ENCODE data around the gene EEF1AKMT2. TPM values are rescaled to one million over a fixed set of nuclear protein-coding genes. Genes with fewer than 3 reads are reported as not detected.

The EEF1AKMT2 gene
- 19.1 and 19.2 TPM in 2 replicates for total RNA-seq

DNA sequence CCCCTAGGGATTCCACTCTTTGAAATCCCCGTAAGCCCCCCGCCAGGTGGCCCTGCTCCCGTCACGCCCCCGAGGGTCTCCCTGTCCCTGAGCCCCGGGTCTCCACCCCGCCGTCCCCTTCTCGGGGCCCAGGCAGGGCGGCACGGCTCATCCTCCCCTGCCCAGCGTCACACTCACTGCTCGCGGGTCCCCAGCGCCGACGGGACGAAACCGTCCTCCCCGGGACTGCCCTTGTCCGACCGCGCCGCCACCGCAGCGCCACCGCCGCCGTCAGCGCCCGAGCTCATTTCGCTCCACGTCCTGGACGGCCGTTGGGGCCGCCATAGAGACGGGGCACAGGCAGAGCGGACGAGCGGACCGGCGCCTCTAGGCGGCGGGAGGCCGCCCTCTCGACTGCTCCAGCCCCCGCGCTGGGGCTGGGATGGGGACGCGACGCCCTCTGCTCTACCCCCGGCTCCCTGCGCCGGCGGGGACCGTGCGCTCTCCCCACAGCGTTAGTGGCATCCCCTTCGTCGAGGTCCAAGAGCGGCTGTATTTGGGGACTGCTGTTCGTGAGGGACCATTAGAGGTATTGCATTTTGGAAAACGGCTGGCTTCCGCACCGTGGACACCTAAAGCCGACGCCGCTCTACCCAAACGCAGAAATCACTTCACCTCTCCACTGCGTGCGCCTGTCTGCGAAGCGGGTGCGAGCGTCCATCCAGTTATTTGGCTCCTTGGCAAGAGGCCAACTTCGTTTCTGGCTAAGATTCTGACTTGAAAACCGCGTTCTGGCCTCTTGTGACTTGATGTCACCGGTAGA lies at the start of gene EEF1AKMT2:
EEF1AKMT2 (minus strand) TSS at position 341 of the 802 bp plus-strand sequence; CDS start at position 287, 54 bp downstream.

DNA sequence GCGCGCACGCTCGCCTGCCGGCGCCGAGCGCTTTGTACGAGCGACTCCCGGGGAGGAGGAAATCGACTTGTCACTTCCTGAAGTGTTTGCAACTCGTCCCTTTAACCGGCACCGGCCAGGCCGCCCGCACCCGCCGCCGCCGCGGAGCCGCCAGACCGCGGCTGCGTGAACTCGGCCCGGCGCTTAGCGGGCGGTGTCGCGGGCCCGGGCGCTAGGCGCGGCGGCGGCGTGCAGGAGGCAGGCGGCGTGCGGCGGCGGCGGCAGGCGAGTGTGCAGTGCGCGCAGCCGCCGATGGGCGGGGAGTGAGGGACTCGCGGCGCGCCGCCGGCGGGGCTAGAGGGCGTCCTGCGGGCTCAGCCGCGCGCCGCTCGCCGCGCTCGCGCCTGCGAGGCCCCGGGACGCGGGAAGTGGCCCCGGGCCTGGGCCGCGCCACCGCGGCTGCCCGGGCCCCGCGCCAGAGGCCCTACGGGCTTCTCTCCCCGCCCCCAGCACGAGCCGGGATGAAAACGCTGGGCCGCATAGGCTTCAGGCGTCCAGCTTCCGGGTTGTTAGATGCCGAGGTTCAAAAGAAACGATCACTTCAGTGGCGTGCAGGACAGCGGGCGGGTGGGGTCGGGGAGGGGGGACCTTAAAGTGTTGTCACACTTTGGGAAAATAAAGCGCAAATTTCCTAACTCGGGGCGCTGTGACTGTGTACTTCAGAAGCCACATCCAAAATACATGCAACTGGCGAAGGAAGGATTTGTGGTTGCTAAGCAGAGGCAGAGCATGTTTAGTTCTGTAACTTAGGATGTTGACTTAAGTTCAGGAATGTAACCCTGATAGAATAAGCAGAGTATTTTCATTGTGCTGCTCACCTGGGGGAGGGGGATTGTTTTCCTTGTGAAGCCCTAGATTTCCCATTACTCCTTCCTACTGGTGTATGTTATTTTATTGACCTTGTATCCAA lies 47.3 kb downstream of the EEF1AKMT2 start, which contains the start of gene FAM53B:
FAM53B (minus strand) TSS at position 277 of the 949 bp plus-strand sequence. CDS start 37,665 bp downstream, outside the sequence.

Small RNAs within 50 kb of the gene (small RNA-seq; reads per million reads assigned to genes)
- not detected for gene RF00019

Other genes with a start within 250 kb of the EEF1AKMT2 start
- gene FAM53B, start 47.5 kb downstream of the EEF1AKMT2 start, total RNA-seq = 15.8 and 21.1 TPM in 2 replicates
- 11.0 and 12.7 TPM in 2 replicates for gene ABRAXAS2, start 9.9 kb upstream of the EEF1AKMT2 start, total RNA-seq
- 13.2 and 17.4 TPM in 2 replicates for gene ZRANB1, start 150.2 kb upstream of the EEF1AKMT2 start, total RNA-seq